ENCODE data around the gene FAM161A. TPM values are rescaled to one million over a fixed set of nuclear protein-coding genes. Genes with fewer than 3 reads are reported as not detected.
"Not testable (repeated sequence)": the region's sequence is repeated elsewhere in the genome, so short reads cannot be mapped to it uniquely, and the experiment has no call there.

FAM161A gene
- total RNA-seq (2014; rRNA removed; shearing (Covaris generic)): 14.3 and 19.0 TPM in 2 replicates

GRCh38 chr2:61853847-61854563 lies at the start of gene FAM161A:
Gene FAM161A, minus strand, starts transcription at chr2:61854060. Its CDS starts 19 bp downstream, at chr2:61854041.
- peak within 1 kb of the TSS; percentile 87 for H3K4me3 ChIP-seq
- DNase-seq: peak; percentile 91 to 95
- no peaks in the 10 kb centered on the region for H3K9me3 ChIP-seq (replicated peaks)
- H3K27me3 ChIP-seq: no peaks in the 10 kb centered on the region
- peak within 1 kb of the TSS; percentile 90 for H3K27ac ChIP-seq
- H3K4me1 ChIP-seq: peaks cover 4% of the 10 kb centered on the region
- H3K36me3 ChIP-seq: no peaks in the 10 kb centered on the region

GRCh38 chr2:61900281-61900680 lies 46.4 kb upstream of the FAM161A start:
- Histone ChIP-seq H3K27ac (no peak overlapping the region), H3K9me3 (replicated peaks) (0 out of 2 replicates have a peak, but pooled peaks cover 2% of the 10 kb centered on the region)

GRCh38 chr2:61898810-61899209 lies 45.0 kb upstream of the FAM161A start:
- 0 out of 2 replicates have a peak, but pooled peaks cover 2% of the 10 kb centered on the region for H3K9me3 ChIP-seq (replicated peaks)
- no peak overlapping the region for H3K27ac ChIP-seq
- no peak overlapping the region for H3K4me3 ChIP-seq
- no peaks in the 10 kb centered on the region for H3K4me1 ChIP-seq
- H3K36me3 ChIP-seq: no peaks in the 10 kb centered on the region
- H3K27me3 ChIP-seq: no peaks in the 10 kb centered on the region
- peak; percentile 22 to 59 for DNase-seq

More at GRCh38 chr2:61900281-61900680, 46.4 kb upstream of the FAM161A start:
- no peak for DNase-seq
- Histone ChIP-seq H3K36me3 (no peaks in the 10 kb centered on the region), H3K4me1 (no peaks in the 10 kb centered on the region), H3K27me3 (no peaks in the 10 kb centered on the region), H3K4me3 (no peak overlapping the region)

- Histone ChIP-seq H3K4me1 (peaks cover 6% of the 10 kb centered on the region; the same call in 1 of the 2 replicates), H3K4me3 (peak within 1 kb of the TSS; percentile 75), H3K36me3 (peaks cover 39% of the 10 kb centered on the region), H3K9me3 (replicated peaks) (no peaks in the 10 kb centered on the region), H3K27me3 (no peaks in the 10 kb centered on the region), H3K27ac (peak within 1 kb of the TSS; percentile 81)
- DNase-seq: peak; percentile 89 to 95
Measured at GRCh38 chr2:61888267-61889055, 34.6 kb upstream of the FAM161A start, which contains the start of gene CCT4. Gene CCT4, minus strand, starts transcription at chr2:61888656. Its CDS starts 149 bp downstream, at chr2:61888507.

GRCh38 chr2:61887717-61888266 lies 33.9 kb upstream of the FAM161A start:
- Histone ChIP-seq H3K9me3 (replicated peaks) (no peaks in the 10 kb centered on the region), H3K27me3 (no peaks in the 10 kb centered on the region), H3K27ac (peak overlapping the region; percentile 81), H3K4me1 (peaks cover 6% of the 10 kb centered on the region; the same call in 1 of the 2 replicates), H3K36me3 (peaks cover 45% of the 10 kb centered on the region), H3K4me3 (peak overlapping the region; percentile 75)
- DNase-seq: peak; percentile 26 to 58

- no peak overlapping the region; the same call in 1 of the 2 replicates for H3K4me3 ChIP-seq
Measured at GRCh38 chr2:61885896-61886603, 32.2 kb upstream of the FAM161A start.

DNA sequence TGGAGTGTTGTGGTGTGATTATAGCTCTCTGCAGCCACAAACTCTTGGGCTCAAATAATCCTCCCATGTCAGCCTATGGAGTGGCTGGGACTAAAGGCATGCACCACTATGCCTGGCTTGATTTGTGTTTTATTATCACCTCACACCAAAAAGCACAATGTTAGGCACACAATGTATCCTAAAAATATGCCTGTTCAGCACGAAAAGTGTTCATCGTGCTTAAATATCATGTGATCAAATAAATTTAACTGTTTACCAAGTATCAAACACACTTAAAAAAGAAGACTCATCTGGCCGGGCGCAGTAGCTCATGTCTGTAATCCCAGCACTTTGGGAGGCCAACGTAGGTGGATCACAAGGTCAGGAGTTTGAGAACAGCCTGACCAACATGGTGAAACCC lies 29.0 kb upstream of the FAM161A start:
- no peak overlapping the region for H3K27ac ChIP-seq
- H3K9me3 ChIP-seq (replicated peaks): no peaks in the 10 kb centered on the region
- peaks cover 6% of the 10 kb centered on the region for H3K4me1 ChIP-seq
- DNase-seq: no peak
- no peaks in the 10 kb centered on the region for H3K27me3 ChIP-seq
- peaks cover 94% of the 10 kb centered on the region for H3K36me3 ChIP-seq
- no peak overlapping the region for H3K4me3 ChIP-seq

More at GRCh38 chr2:61885896-61886603, 32.2 kb upstream of the FAM161A start:
- Histone ChIP-seq H3K27me3 (no peaks in the 10 kb centered on the region), H3K4me1 (peaks cover 6% of the 10 kb centered on the region), H3K27ac (no peak overlapping the region), H3K9me3 (replicated peaks) (no peaks in the 10 kb centered on the region), H3K36me3 (peaks cover 63% of the 10 kb centered on the region)
- no peak for DNase-seq

- not testable (repeated sequence) for H3K9me3 ChIP-seq (replicated peaks); DNase-seq; H3K4me1 ChIP-seq; H3K27ac ChIP-seq; H3K4me3 ChIP-seq; H3K27me3 ChIP-seq
- peaks cover 99% of the 10 kb centered on the region for H3K36me3 ChIP-seq
Measured at GRCh38 chr2:61879351-61879750, 25.5 kb upstream of the FAM161A start.

DNA sequence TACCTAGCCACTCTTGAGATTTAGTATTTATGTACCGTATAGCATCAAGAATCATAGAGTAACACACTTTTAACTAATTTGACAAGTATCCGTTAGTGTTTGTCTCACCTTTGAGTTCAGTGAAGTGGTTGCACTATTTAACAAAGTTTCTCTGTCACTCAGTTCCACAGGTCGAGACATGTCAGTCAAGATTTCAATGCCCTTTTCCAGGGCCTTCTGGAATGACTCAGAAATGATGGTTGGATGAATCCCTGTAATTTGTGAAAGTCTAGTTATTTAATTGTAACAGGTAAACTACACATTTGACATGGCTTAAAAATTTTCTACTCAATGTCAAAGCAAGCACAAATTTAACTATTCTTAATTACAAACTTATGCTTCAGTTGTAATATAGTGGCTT lies 24.9 kb upstream of the FAM161A start:
- peaks cover 99% of the 10 kb centered on the region for H3K36me3 ChIP-seq
- no peaks in the 10 kb centered on the region for H3K9me3 ChIP-seq (replicated peaks)
- no peak for DNase-seq
- H3K4me1 ChIP-seq: no peaks in the 10 kb centered on the region; the same call in 1 of the 2 replicates
- no peaks in the 10 kb centered on the region for H3K27me3 ChIP-seq
- no peak overlapping the region for H3K27ac ChIP-seq
- H3K4me3 ChIP-seq: no peak overlapping the region

DNA sequence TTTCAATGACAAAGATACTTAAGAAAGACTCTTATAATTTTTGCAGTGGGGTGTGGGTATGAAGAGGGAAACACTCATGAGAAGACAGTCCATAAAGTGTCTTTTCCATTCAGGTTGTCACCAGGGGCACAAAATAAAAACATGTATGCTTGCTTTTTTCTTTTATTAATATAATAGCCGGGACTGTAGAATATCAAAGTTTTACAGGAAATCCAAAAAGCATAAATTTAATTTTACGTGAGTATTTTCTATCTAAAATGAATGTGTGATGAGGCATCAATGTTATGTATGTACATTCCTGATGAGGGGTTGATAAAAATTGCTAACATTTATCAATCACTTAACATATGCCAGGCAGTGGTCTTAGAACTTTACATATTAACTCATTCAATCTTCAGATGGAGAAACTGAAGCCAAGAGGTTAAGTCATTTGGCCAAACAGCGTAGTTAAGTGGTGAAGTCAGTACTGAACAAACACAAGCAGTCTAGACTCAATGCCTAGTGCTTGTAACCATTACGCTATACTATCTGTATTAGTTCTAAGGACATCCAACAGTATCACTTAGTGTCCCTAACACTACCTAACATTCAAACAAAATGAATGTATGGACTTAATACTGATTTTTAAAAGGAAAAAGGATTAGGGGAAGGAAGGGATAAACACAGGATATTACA lies 23.8 kb upstream of the FAM161A start:
- Histone ChIP-seq H3K27ac (no peak overlapping the region), H3K4me1 (no peaks in the 10 kb centered on the region; the same call in 1 of the 2 replicates), H3K4me3 (no peak overlapping the region), H3K36me3 (peaks cover 99% of the 10 kb centered on the region), H3K9me3 (replicated peaks) (no peaks in the 10 kb centered on the region), H3K27me3 (no peaks in the 10 kb centered on the region)
- DNase-seq: no peak

DNA sequence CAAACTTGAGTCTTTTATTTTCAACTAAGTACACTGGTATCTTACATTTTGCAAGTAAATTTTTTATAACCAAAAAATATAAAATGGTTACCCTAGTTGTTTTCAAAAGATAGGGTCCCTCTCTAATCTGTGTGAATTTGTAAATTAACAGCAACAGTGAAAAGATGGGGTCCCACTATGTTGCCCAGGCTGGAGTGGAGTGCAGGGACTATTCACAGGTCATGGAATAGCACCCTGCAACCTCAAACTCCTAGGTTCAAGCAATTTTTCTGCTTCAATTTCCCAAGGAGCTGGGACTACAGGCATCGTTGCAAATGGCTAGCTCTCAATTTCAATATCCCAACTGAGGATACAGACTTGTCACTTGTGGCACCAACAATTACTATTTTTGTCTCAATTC lies 22.5 kb upstream of the FAM161A start:
- no peak for DNase-seq
- Histone ChIP-seq H3K4me1 (no peaks in the 10 kb centered on the region; the same call in 1 of the 2 replicates), H3K4me3 (no peak overlapping the region), H3K9me3 (replicated peaks) (no peaks in the 10 kb centered on the region), H3K36me3 (peaks cover 99% of the 10 kb centered on the region), H3K27me3 (no peaks in the 10 kb centered on the region), H3K27ac (no peak overlapping the region)

- not testable (repeated sequence) for H3K4me3 ChIP-seq; H3K9me3 ChIP-seq (replicated peaks); H3K27ac ChIP-seq; H3K27me3 ChIP-seq; DNase-seq; H3K4me1 ChIP-seq
- peaks cover 73% of the 10 kb centered on the region for H3K36me3 ChIP-seq
Measured at GRCh38 chr2:61866482-61867089, 12.7 kb upstream of the FAM161A start.

DNA sequence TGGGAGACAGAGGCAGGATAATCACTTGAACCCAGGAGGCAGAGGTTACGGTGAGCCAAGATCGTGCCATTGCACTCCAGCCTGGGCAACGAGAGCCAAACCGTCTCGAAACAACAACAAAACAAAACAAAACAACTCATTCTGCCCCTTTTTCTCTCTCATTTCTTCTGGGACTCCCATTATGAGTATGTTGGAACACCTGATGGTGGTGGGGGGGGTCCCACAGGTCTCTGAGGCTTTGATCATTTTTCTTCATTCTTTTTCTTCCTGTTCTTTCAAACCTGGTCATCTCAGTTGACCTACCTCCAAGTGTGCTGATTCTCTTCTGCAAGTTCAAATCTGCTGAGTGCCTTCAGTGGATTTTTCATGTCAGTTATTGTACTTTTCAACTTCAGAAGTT lies 8.2 kb upstream of the FAM161A start:
- no peaks in the 10 kb centered on the region for H3K4me1 ChIP-seq
- no peak overlapping the region for H3K4me3 ChIP-seq
- H3K36me3 ChIP-seq: peaks cover 28% of the 10 kb centered on the region
- H3K27me3 ChIP-seq: no peaks in the 10 kb centered on the region
- no peaks in the 10 kb centered on the region; the same call in 1 of the 2 replicates for H3K9me3 ChIP-seq (replicated peaks)
- H3K27ac ChIP-seq: no peak overlapping the region
- no peak for DNase-seq
